Body of pancreas (tissue), 4 donors: Measurements from ENCODE around the gene DNAJB2. TPM values are rescaled to one million over a fixed set of nuclear protein-coding genes. Genes with fewer than 3 reads are reported as not detected.

ENCODE experiments used
- ATAC-seq: fragments of 150-250 bp; one replicate; pipeline ENCODE4 v1.9.1; 2016
- DNase-seq, 4 donors: peaks; one replicate each; pipeline ENCODE4 v3.0.0-alpha.2; 2019
- H3K27ac ChIP-seq, 4 donors: fragments of 200-600 bp; sonication (generic); 1 replicate in 3 of 4; 2 replicates in 1 of 4; pipeline versions ENCODE4 v1.5.1 to v1.6.1; 2016 to 2019; ENCODE audit warnings: mild to moderate bottlenecking in 1 of 4, mixed read lengths in 1 of 4, moderate library complexity in 1 of 4
- H3K27me3 ChIP-seq, 2 donors: fragments of 200-600 bp; sonication (generic); one replicate each; pipeline ENCODE4 v1.6.0; 2016; ENCODE audit warnings: mild to moderate bottlenecking in 1 of 2
- H3K36me3 ChIP-seq, 2 donors: fragments of 200-600 bp; sonication (generic); replicated peaks in 1 of 2; 2 replicates each; pipeline ENCODE4 v1.5.1; 2016; ENCODE audit warnings: low read depth in 2 of 2; ENCODE audit not compliant: insufficient read depth in 1 of 2
- H3K4me1 ChIP-seq: fragments of 200-600 bp; sonication (generic); one replicate; pipeline ENCODE4 v1.6.0; 2016
- H3K4me3 ChIP-seq, 2 donors: fragments of 200-600 bp; sonication (generic); 1 replicate in 1 of 2; 2 replicates in 1 of 2; pipeline ENCODE4 v1.5.1; 2016 to 2019
- H3K9me3 ChIP-seq, 3 donors: fragments of 200-600 bp; sonication (generic); 1 replicate in 2 of 3; 2 replicates in 1 of 3; pipeline ENCODE4 v1.5.1; 2016
- POLR2A ChIP-seq, 3 donors: fragments of 450-650 bp; IDR thresholded peaks; one replicate each; pipeline ENCODE4 v1.6.1; 2016; ENCODE audit warnings: antibody characterized with exemption in 3 of 3, mild to moderate bottlenecking in 2 of 3
- WGBS, 2 donors: methylation state at CpG; one replicate each; pipeline ENCODE4 v1.1.5; 2017; 5-methylcytosine and 5-hydroxymethylcytosine counted together
- intact Hi-C: fragments of 100-400 bp; cut with DNase I; formaldehyde crosslinking; loops from one replicate; pipeline ENCODE4 v1.15.1; 2023
- total RNA-seq, 2 donors: library from RNA; depleted of rRNA; stranded (reverse); fragments of >200 nt; gene quantifications; one replicate each; pipeline ENCODE4 v1.1.0, GENCODE V29; 2016
- TF ChIP-seq, protein P1 (sequence below), 7 experiments: fragments of 450-650 bp in 4 of 7; fragments of 200-600 bp in 3 of 7; sonication (generic) in 3 of 7; IDR thresholded peaks; one replicate each; pipeline ENCODE4 v1.5.1; 2016 to 2019; ENCODE audit warnings: antibody characterized with exemption in 7 of 7

The DNAJB2 gene
- total RNA-seq, 2 donors from 2014 or later: 60.3 to 68.0 TPM

- peaks cover 2% of the 10 kb centered on the region for H3K4me1 ChIP-seq
- WGBS, 2 donors: 69 to 81% methylated on average over 6 of the region's 6 CpGs
Measured at GRCh38 chr2:219289195-219289536, 10.0 kb downstream of the DNAJB2 start.

GRCh38 chr2:219289537-219290361, 10.6 kb downstream of the DNAJB2 start:
- no peak overlapping the region for H3K27ac ChIP-seq
- intact Hi-C loops: loop anchor here (5.0 kb wide), 1 partner anchor 117 kb away; the partner anchor contains the start of gene SLC23A3
- peaks cover 0 to 2% of the 10 kb centered on the region in 2 donors for H3K36me3 ChIP-seq
- TF ChIP-seq POLR2A (IDR thresholded peaks at IDR 0.05): no peak
- TF ChIP-seq, protein P1, sequence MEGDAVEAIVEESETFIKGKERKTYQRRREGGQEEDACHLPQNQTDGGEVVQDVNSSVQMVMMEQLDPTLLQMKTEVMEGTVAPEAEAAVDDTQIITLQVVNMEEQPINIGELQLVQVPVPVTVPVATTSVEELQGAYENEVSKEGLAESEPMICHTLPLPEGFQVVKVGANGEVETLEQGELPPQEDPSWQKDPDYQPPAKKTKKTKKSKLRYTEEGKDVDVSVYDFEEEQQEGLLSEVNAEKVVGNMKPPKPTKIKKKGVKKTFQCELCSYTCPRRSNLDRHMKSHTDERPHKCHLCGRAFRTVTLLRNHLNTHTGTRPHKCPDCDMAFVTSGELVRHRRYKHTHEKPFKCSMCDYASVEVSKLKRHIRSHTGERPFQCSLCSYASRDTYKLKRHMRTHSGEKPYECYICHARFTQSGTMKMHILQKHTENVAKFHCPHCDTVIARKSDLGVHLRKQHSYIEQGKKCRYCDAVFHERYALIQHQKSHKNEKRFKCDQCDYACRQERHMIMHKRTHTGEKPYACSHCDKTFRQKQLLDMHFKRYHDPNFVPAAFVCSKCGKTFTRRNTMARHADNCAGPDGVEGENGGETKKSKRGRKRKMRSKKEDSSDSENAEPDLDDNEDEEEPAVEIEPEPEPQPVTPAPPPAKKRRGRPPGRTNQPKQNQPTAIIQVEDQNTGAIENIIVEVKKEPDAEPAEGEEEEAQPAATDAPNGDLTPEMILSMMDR (IDR thresholded peaks at IDR 0.05): no peak
- 54 to 59% methylated on average over 15 to 16 of the region's 16 CpGs for WGBS, 2 donors
- peaks cover 7% of the 10 kb centered on the region for H3K4me1 ChIP-seq
- ATAC-seq (peak; percentile 41), DNase-seq (peak; percentile 35 to 58 (median 42))
- H3K4me3 ChIP-seq: no peak overlapping the region
- H3K9me3 ChIP-seq: no peaks in the 10 kb centered on the region
- H3K27me3 ChIP-seq: no peaks in the 10 kb centered on the region

More at GRCh38 chr2:219289195-219289536, 10.0 kb downstream of the DNAJB2 start:
- no peak overlapping the region for H3K4me3 ChIP-seq
- TF ChIP-seq, protein P1 (IDR thresholded peaks at IDR 0.05): no peak
- no peak for ATAC-seq
- no peaks in the 10 kb centered on the region for H3K9me3 ChIP-seq
- no peaks in the 10 kb centered on the region for H3K27me3 ChIP-seq
- H3K36me3 ChIP-seq: peaks cover 0 to 7% of the 10 kb centered on the region in 2 donors
- H3K27ac ChIP-seq: no peak overlapping the region
- intact Hi-C loops: loop anchor here (5.0 kb wide), 1 partner anchor 117 kb away; the partner anchor contains the start of gene SLC23A3
- no peak for DNase-seq

GRCh38 chr2:219290381-219291171, 11.4 kb downstream of the DNAJB2 start:
- TF ChIP-seq, protein P1 (IDR thresholded peaks at IDR 0.05): no peak
- no peak for TF ChIP-seq POLR2A (IDR thresholded peaks at IDR 0.05)
- H3K27ac ChIP-seq: no peak overlapping the region

GRCh38 chr2:219291394-219291793, 12.2 kb downstream of the DNAJB2 start:
- intact Hi-C loops: no loop called here
- H3K36me3 ChIP-seq: no peaks in the 10 kb centered on the region
- H3K4me3 ChIP-seq: no peak overlapping the region
- no peak for TF ChIP-seq POLR2A (IDR thresholded peaks at IDR 0.05)
- TF ChIP-seq, protein P1 (IDR thresholded peaks at IDR 0.05): no peak
- H3K27me3 ChIP-seq: no peaks in the 10 kb centered on the region
- H3K4me1 ChIP-seq: peaks cover 11% of the 10 kb centered on the region
- WGBS, 2 donors: 78 to 82% methylated on average over 7 of the region's 7 CpGs
- no peaks in the 10 kb centered on the region for H3K9me3 ChIP-seq
- DNase-seq: no peak
- ATAC-seq: no peak
- no peak overlapping the region for H3K27ac ChIP-seq

More at GRCh38 chr2:219290381-219291171, 11.4 kb downstream of the DNAJB2 start:
- intact Hi-C loops: no loop called here
- no peaks in the 10 kb centered on the region for H3K9me3 ChIP-seq
- peaks cover 11% of the 10 kb centered on the region for H3K4me1 ChIP-seq
- no peaks in the 10 kb centered on the region for H3K36me3 ChIP-seq
- no peaks in the 10 kb centered on the region for H3K27me3 ChIP-seq
- no peak overlapping the region for H3K4me3 ChIP-seq
- DNase-seq (no peak), ATAC-seq (no peak)
- 76 to 77% methylated on average over 16 of the region's 16 CpGs for WGBS, 2 donors
